Measurements from ENCODE around the gene RPL31.

- no peak for TF ChIP-seq POLR2A (IDR thresholded peaks at IDR 0.05)
- TF ChIP-seq POLR2AphosphoS5 (IDR thresholded peaks at IDR 0.05), result no peak
- TF ChIP-seq CTCF (IDR thresholded peaks at IDR 0.05), result no peak
These were observed 16.8 kb downstream of the RPL31 start for GRCh38 chr2:101018934-101019333.

Measured in gastroesophageal sphincter (tissue), 3 donors.